Thymus (tissue), 11 donors: ENCODE measurements around the gene XPNPEP1. TPM values are rescaled to one million over a fixed set of nuclear protein-coding genes. Genes with fewer than 3 reads are reported as not detected.
A peak's percentile ranks its signal among the peaks of the same experiment; 100 is the strongest.

ENCODE experiments used
- DNase-seq, 9 donors: peaks; one replicate each; pipeline ENCODE4 v3.0.0-alpha.2; 2013; ENCODE audit warnings: low spot score in 9 of 9, low read depth in 6 of 9, missing footprints in 1 of 9
- H3K27ac ChIP-seq, 2 donors: one replicate each; pipeline ENCODE4 v1.5.1; 2013; ENCODE audit warnings: control low read depth in 1 of 2, low read depth in 1 of 2, low read length in 1 of 2, mild to moderate bottlenecking in 1 of 2, moderate library complexity in 1 of 2
- H3K27me3 ChIP-seq, 2 donors: one replicate each; pipeline ENCODE4 v1.5.1; 2013; ENCODE audit warnings: low read length in 1 of 2; ENCODE audit not compliant: control insufficient read depth in 2 of 2, insufficient read depth in 1 of 2
- H3K36me3 ChIP-seq, 2 donors: one replicate each; pipeline ENCODE4 v1.5.1; 2013; ENCODE audit warnings: low read length in 1 of 2, mild to moderate bottlenecking in 1 of 2, moderate library complexity in 1 of 2; ENCODE audit not compliant: control insufficient read depth in 2 of 2, insufficient read depth in 2 of 2
- H3K4me1 ChIP-seq, 2 donors: one replicate each; pipeline ENCODE4 v1.5.1; 2013; ENCODE audit warnings: low read length in 2 of 2; ENCODE audit not compliant: control insufficient read depth in 2 of 2, insufficient read depth in 2 of 2
- H3K4me3 ChIP-seq, 2 donors: one replicate each; pipeline ENCODE4 v1.5.1; 2013; ENCODE audit warnings: low read length in 2 of 2, control low read depth in 1 of 2, mild to moderate bottlenecking in 1 of 2
- H3K9me3 ChIP-seq, 2 donors: one replicate each; pipeline ENCODE4 v1.5.1; 2013; ENCODE audit warnings: low read length in 1 of 2, mild to moderate bottlenecking in 1 of 2; ENCODE audit not compliant: control insufficient read depth in 2 of 2, insufficient read depth in 1 of 2
- WGBS: extraction: QIAGEN DNeasy Blood & Tissue Kit; methylation state at CpG from one replicate; pipeline ENCODE4 v1.1.7; 2013; 5-methylcytosine and 5-hydroxymethylcytosine counted together
- polyA plus RNA-seq: library from polyadenylated mRNA; stranded (reverse); fragments of 200-250 nt; gene quantifications from one replicate; pipeline ENCODE4 v1.2.3, GENCODE V29; 2013
- total RNA-seq: library from RNA; stranded (reverse); fragments of 120-200 nt; gene quantifications from one replicate; pipeline ENCODE4 v1.2.4, GENCODE V29; 2013
- donor health status: healthy.

XPNPEP1 gene
- total and polyA plus RNA-seq, 2 donors, result 41.0 to 44.2 TPM

DNA sequence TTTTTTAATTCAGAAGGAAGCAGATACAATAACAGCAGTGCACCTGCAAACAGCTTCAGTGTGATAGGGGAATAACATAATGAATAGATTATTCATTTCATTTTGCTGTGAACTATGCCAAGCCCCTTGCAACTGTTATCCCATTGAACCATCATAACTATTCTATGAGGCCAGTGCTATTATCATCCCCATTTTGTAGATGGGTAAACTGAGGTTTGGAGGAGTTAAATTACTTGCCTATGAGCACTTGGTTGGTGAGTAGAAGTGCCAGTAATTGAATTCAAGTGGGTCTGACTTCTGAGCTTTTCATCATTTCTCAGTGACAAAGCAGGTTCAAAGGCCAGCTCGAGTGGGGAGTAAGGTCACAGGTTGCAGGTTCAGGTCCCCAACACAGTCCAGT lies 16.8 kb upstream of the XPNPEP1 start:
- Histone ChIP-seq H3K27me3 (no peaks in the 10 kb centered on the region), H3K27ac (no peak overlapping the region), H3K4me3 (no peak overlapping the region), H3K36me3 (no peaks in the 10 kb centered on the region), H3K4me1 (peaks cover 19 to 29% of the 10 kb centered on the region in 2 donors), H3K9me3 (no peaks in the 10 kb centered on the region)
- DNase-seq, result no peak
- WGBS, result 95% methylated on average over 1 of the region's 1 CpG

DNA sequence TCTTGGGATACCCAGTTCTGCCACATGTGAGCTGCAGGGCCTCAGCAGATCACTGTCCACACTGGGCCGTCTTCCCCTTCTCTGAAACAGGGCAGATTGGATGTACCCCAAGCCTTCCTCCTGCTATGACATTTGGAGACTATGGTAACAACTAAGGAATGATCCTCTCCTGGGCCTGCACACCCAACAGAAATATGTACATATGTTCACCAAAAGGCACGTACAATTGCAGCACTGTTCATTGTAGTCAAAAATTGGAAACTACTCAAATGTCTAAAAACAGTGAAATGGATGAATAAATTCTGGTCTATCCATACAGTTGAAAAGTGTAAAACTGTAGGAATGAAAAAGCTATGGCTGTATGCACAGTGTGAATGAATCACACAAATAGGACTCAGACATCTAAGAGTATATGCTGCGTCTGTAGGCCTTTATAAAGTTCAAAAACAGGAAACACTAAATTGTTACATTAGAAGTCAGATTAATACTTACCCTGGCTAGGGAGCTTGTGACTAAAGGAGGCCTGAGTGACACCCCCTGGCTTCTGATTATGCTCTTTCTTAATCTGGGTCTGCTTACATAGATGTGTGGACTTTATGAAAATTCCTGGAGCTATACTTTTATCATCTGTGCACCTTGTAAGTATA lies 16.1 kb upstream of the XPNPEP1 start:
- no peak overlapping the region for H3K27ac ChIP-seq
- peaks cover 25 to 36% of the 10 kb centered on the region in 2 donors for H3K4me1 ChIP-seq
- 75% methylated on average over 3 of the region's 3 CpGs for WGBS
- no peaks in the 10 kb centered on the region for H3K27me3 ChIP-seq
- DNase-seq, result no peak
- H3K9me3 ChIP-seq, result no peaks in the 10 kb centered on the region
- H3K36me3 ChIP-seq, result no peaks in the 10 kb centered on the region
- H3K4me3 ChIP-seq, result no peak overlapping the region

DNA sequence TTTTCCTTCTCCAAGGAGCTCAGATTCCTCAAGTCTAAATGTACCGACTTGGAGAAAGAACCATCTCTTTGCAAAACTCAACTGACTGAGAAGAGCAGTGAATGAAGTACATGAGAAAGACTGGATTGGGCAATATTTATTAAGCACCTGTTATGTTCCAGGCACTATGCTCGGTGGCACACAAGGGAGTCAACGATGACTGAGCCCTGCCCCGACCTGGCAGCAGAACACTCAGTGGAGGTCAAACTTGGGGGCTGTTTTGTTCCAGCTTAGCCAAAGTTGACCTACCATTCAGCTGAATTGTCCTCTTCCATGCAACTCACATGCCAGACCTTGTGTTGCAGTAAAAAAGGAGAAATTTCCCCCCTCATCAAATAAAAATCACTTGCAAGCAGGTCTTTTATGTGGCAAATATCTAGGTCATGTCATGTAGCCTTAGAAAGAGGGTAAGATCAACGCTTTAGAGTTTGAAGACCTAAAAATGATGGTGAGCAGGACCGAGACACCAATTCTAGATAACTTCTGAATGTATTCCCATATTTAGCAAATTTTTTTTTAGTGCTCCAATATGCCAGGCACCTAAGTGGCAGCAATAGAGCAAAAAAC lies 14.3 kb upstream of the XPNPEP1 start:
- Histone ChIP-seq H3K4me1 (peaks cover 33 to 52% of the 10 kb centered on the region in 2 donors), H3K9me3 (no peaks in the 10 kb centered on the region), H3K4me3 (no peak overlapping the region), H3K27me3 (no peaks in the 10 kb centered on the region), H3K36me3 (no peaks in the 10 kb centered on the region), H3K27ac (no peak overlapping the region)
- DNase-seq, result peak in 2 of 9 donors; percentile 39 to 61
- WGBS, result 69% methylated on average over 6 of the region's 6 CpGs

DNA sequence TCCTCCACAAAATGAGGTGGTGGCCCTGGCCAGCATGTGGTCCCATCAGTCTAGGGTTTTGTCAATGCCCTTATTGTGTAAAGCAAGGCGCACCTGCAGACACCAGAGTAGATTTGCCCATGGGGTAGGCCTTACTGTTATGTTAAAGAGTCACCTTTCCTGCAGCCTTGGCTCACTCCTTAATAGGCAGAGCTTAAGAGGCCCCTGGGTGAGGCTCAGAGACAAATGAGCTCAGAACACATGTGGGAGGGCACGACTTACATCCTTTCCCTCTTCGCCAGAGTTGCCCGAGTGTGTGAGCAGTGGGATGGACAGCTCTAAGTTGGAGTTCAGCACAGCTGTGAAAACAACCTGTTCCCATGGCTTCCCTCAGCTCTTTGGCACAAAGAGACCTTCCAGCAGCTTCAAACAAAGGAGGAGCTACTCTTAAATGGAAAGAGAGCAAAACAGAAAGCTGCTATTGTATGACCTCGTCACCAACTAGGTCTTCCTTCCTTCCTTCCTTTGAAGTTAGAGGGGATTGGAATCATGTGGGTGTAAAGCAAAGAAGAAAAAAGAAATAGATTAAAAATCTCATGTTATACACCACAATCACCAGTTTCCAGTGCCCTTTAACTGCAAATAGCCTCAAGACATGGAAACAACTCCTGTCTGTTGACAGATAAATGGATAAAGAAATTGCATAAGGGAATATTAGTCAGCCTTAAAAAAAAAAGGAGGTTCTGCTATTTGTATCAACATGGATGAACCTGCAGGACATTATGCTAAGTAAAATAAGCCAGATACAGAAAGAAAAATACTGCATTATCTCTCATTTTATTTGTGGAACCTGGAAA lies 11.9 kb upstream of the XPNPEP1 start:
- no peaks in the 10 kb centered on the region for H3K9me3 ChIP-seq
- H3K36me3 ChIP-seq, result no peaks in the 10 kb centered on the region
- 52% methylated on average over 5 of the region's 5 CpGs for WGBS
- H3K4me1 ChIP-seq, result peaks cover 33 to 52% of the 10 kb centered on the region in 2 donors
- peak in 5 of 9 donors; percentile 33 to 68 (median 46) for DNase-seq
- H3K27me3 ChIP-seq, result no peaks in the 10 kb centered on the region
- H3K4me3 ChIP-seq, result no peak overlapping the region
- H3K27ac ChIP-seq, result peak overlapping the region; percentile 11 to 86

DNA sequence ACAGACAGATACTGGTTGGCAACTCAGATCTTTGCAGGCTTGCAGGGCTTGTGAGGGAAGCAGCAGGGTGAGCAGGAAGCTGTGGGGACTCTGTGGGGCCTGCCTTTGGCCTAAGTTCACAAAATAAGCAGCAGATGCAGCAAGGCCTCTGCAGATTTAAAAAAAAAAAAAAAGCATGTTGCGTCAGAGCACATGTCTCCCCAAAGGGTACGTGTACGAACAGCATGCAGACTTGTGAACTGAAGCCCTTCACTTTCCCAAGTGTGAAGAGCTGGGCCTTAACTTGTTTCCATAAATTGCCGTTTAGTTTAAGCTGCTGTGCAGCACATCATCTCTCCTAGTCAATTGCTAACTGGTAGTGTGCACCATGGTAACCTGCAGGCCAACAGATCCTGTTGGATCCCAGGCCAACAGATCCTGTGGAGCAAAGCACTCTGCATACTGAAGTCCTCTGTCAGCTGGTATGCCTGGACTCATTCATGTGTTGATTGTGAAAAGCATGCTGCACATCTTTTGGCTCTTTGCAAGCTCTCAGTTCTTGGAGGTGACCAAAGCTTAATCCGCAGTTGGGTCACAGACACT lies 10.8 kb upstream of the XPNPEP1 start:
- H3K36me3 ChIP-seq, result no peaks in the 10 kb centered on the region
- DNase-seq, result peak in 7 of 9 donors; percentile 49 to 86 (median 67)
- H3K4me1 ChIP-seq, result peaks cover 33 to 52% of the 10 kb centered on the region in 2 donors
- H3K27me3 ChIP-seq, result no peaks in the 10 kb centered on the region
- H3K27ac ChIP-seq, result peak overlapping the region; percentile 11 to 86
- H3K4me3 ChIP-seq, result no peak overlapping the region
- 38% methylated on average over 5 of the region's 5 CpGs for WGBS
- H3K9me3 ChIP-seq, result no peaks in the 10 kb centered on the region

DNA sequence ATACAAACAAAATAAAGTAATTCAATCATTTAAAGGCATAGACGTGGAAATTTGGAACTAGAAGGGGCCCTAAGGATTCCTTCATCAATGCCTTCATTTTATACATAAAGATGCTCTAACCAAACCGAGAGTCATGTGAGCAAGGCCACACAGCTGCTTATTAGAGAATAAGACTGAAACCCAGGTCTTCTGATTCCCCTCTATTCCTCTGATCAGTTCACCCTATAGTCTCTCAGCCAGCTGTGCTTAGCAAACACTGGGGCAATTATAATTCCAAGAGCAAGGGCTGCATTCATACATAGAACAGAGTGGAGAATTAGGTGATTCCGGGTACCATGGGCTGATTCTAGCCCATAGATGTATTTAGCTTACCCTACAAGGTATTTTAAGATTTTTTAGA lies 9.7 kb upstream of the XPNPEP1 start:
- Histone ChIP-seq H3K36me3 (no peaks in the 10 kb centered on the region), H3K4me1 (peaks cover 28 to 44% of the 10 kb centered on the region in 2 donors), H3K4me3 (no peak overlapping the region), H3K9me3 (no peaks in the 10 kb centered on the region), H3K27ac (no peak overlapping the region), H3K27me3 (no peaks in the 10 kb centered on the region)
- 98% methylated on average over 3 of the region's 3 CpGs for WGBS
- no peak for DNase-seq

DNA sequence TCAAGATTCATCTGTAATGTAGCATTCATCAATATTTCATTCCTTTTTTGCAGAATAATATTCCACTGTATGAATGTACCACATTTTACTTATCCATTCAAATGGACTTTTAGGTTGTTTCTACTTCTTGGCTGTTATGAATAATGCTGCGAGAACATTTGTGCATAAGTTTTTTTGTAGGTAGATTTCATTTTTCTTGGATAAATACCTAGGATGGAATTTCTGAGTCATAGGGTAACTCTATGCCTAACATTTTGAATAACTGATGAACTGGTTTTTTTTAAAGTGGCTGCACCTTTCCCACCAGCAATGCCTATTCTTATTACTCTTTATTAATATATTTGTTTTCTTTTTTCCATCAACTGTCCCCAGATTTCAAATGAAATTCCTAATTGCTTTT lies 9.1 kb upstream of the XPNPEP1 start:
- H3K4me1 ChIP-seq, result peaks cover 23 to 38% of the 10 kb centered on the region in 2 donors
- 91% methylated on average over 1 of the region's 1 CpG for WGBS
- H3K27ac ChIP-seq, result no peak overlapping the region
- H3K27me3 ChIP-seq, result no peaks in the 10 kb centered on the region
- no peaks in the 10 kb centered on the region for H3K9me3 ChIP-seq
- H3K36me3 ChIP-seq, result no peaks in the 10 kb centered on the region
- H3K4me3 ChIP-seq, result no peak overlapping the region
- no peak for DNase-seq

DNA sequence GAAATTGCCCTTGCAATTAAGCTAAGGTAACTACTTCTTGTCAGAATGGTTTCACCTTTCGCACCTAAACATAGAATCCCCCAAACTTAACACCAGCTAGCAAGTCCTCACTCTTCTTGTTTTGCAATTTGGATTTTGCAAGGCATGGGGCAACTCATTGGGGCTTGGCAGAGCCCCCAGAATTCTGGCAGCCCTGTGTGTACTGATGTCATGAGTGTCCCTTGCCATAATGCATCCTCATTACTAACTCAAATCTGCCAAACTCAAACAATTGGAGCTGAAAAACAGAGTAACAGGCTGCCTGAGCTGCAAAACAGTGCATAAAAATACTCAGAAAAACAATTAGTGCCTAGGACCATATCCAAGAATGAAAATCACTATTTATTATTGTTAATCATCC lies 7.9 kb upstream of the XPNPEP1 start:
- Histone ChIP-seq H3K27me3 (no peaks in the 10 kb centered on the region), H3K27ac (no peak overlapping the region), H3K36me3 (no peaks in the 10 kb centered on the region), H3K9me3 (no peaks in the 10 kb centered on the region), H3K4me1 (peaks cover 18 to 32% of the 10 kb centered on the region in 2 donors), H3K4me3 (no peak overlapping the region)
- no peak for DNase-seq
- WGBS, result 90% methylated on average over 1 of the region's 1 CpG
